WERI-Rb-1 (cell line): ENCODE results near the gene GATA2.

ENCODE experiments used
- DNase-seq: peaks from one replicate; pipeline ENCODE4 v3.0.0-alpha.2; 2020
- H3K27ac ChIP-seq: fragments of 250-450 bp; sonication (Bioruptor Pico); 2 replicates; pipeline ENCODE4 v1.5.1; 2020; ENCODE audit warnings: mild to moderate bottlenecking, moderate library complexity
- H3K27me3 ChIP-seq: fragments of 250-450 bp; sonication (Bioruptor Pico); 2 replicates; pipeline ENCODE4 v1.5.1; 2021; ENCODE audit warnings: mild to moderate bottlenecking, low read depth, moderate library complexity; ENCODE audit not compliant: insufficient read depth, severe bottlenecking
- H3K36me3 ChIP-seq: fragments of 250-450 bp; sonication (Bioruptor Pico); 2 replicates; pipeline ENCODE4 v1.5.1; 2020; ENCODE audit warnings: mild to moderate bottlenecking, moderate library complexity
- H3K4me3 ChIP-seq: 2 replicates; pipeline ENCODE4 v1.5.1; 2011; ENCODE audit warnings: low read depth, mild to moderate bottlenecking, control low read depth, low read length
- H3K9me3 ChIP-seq: fragments of 250-450 bp; sonication (Bioruptor Pico); 2 replicates; pipeline ENCODE4 v1.5.1; 2021; ENCODE audit warnings: mild to moderate bottlenecking, moderate library complexity; ENCODE audit not compliant: severe bottlenecking
- TF ChIP-seq, protein P1 (sequence below): IDR thresholded peaks from 2 replicates; pipeline ENCODE4 v1.5.1; 2011; ENCODE audit warnings: low read depth, mild to moderate bottlenecking, control low read depth, inconsistent platforms, low read length

The GATA2 gene

GRCh38 chr3:128496019-128496601 lies 3.1 kb upstream of the GATA2 start:
- H3K36me3 ChIP-seq: no peaks in the 10 kb centered on the region
- H3K9me3 ChIP-seq: no peaks in the 10 kb centered on the region
- H3K27me3 ChIP-seq: peaks cover 71% of the 10 kb centered on the region
- DNase-seq: no peak
- no peak overlapping the region for H3K4me3 ChIP-seq
- no peak overlapping the region for H3K27ac ChIP-seq
- TF ChIP-seq, protein P1, sequence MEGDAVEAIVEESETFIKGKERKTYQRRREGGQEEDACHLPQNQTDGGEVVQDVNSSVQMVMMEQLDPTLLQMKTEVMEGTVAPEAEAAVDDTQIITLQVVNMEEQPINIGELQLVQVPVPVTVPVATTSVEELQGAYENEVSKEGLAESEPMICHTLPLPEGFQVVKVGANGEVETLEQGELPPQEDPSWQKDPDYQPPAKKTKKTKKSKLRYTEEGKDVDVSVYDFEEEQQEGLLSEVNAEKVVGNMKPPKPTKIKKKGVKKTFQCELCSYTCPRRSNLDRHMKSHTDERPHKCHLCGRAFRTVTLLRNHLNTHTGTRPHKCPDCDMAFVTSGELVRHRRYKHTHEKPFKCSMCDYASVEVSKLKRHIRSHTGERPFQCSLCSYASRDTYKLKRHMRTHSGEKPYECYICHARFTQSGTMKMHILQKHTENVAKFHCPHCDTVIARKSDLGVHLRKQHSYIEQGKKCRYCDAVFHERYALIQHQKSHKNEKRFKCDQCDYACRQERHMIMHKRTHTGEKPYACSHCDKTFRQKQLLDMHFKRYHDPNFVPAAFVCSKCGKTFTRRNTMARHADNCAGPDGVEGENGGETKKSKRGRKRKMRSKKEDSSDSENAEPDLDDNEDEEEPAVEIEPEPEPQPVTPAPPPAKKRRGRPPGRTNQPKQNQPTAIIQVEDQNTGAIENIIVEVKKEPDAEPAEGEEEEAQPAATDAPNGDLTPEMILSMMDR: no peak

- Histone ChIP-seq H3K36me3 (no peaks in the 10 kb centered on the region), H3K4me3 (no peak overlapping the region), H3K27me3 (peaks cover 77% of the 10 kb centered on the region), H3K27ac (no peak overlapping the region), H3K9me3 (no peaks in the 10 kb centered on the region)
- no peak for DNase-seq
- TF ChIP-seq, protein P1: no peak
These were observed 2.5 kb upstream of the GATA2 start for GRCh38 chr3:128495435-128495970.

- no peak for DNase-seq
- H3K4me3 ChIP-seq: no peak overlapping the region
- H3K27ac ChIP-seq: no peak overlapping the region
- H3K9me3 ChIP-seq: no peaks in the 10 kb centered on the region
- TF ChIP-seq, protein P1: no peak
- H3K36me3 ChIP-seq: no peaks in the 10 kb centered on the region
- H3K27me3 ChIP-seq: peaks cover 89% of the 10 kb centered on the region
These were observed 1.3 kb upstream of the GATA2 start for GRCh38 chr3:128494367-128494650.

- H3K36me3 ChIP-seq: no peaks in the 10 kb centered on the region
- TF ChIP-seq, protein P1: no peak
- H3K27me3 ChIP-seq: peaks cover 94% of the 10 kb centered on the region
- H3K27ac ChIP-seq: no peak overlapping the region
- no peaks in the 10 kb centered on the region for H3K9me3 ChIP-seq
- no peak overlapping the region for H3K4me3 ChIP-seq
- DNase-seq: no peak
These were observed 767 bp upstream of the GATA2 start for GRCh38 chr3:128493570-128494366.

DNA sequence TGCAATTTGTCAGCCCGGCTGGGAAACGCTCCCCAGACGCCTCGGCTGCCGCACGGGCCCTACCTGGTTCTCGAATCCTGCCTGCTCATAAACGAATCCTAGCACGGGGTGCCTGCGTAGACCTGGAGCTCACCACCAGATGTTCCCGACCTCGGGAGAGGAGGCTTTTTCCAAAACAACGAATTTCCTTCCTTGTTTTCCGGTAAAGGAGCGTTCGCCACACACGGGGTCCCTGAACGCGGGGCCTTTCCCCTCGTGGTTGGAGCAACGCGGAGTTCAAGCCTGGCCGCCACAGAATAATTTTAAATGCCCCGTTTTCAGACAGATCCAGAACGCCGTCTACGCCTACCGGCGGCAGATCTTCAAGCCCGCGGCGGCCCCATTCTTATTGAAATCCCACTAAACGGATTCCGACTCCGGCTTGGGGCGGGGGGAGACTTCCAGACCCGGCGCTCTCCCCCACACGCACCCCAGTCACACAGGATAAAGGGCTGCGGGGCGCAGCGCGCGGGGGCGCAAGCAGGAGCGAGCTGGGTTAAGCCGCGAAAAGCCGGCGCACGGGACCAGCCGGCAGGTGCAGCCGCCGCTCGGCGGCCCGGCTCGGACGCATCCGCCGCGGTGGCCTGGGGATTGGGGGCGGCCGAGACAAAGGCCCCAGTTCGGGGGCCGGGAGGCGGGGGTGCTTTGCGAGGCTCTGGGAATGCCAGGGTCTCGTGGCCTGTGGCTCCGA lies 895 bp downstream of the GATA2 start:
- Histone ChIP-seq H3K27me3 (peaks cover 100% of the 10 kb centered on the region), H3K4me3 (no peak overlapping the region), H3K9me3 (no peaks in the 10 kb centered on the region), H3K36me3 (no peaks in the 10 kb centered on the region), H3K27ac (no peak overlapping the region)
- TF ChIP-seq, protein P1: no peak
- DNase-seq: no peak
